GM23248 (cell line): Measurements from ENCODE around the gene PLA2G2D.

Experiments used
- EZH2 ChIP-seq: fragments of 200-600 bp; sonication (generic); IDR thresholded peaks from 2 replicates; pipeline ENCODE4 v1.6.1; 2018; ENCODE audit warnings: antibody characterized with exemption, mild to moderate bottlenecking; ENCODE audit not compliant: insufficient read depth, poor library complexity, severe bottlenecking
- EZH2phosphoT487 ChIP-seq: fragments of 200-600 bp; sonication (generic); IDR thresholded peaks from 2 replicates; pipeline ENCODE4 v1.6.1; 2018; ENCODE audit warnings: antibody characterized with exemption, moderate library complexity, mild to moderate bottlenecking, low read depth; ENCODE audit not compliant: insufficient read depth

GRCh38 chr1:20126041-20126805 lies 6.9 kb upstream of the PLA2G2D start:
- TF ChIP-seq EZH2 (no peak), EZH2phosphoT487 (no peak)
